WTC11 (cell line): Measurements from ENCODE around the gene NCAM2. TPM values are rescaled to one million over a fixed set of nuclear protein-coding genes. Genes with fewer than 3 reads are reported as not detected.

ENCODE experiments used
- ATAC-seq: fragments of 200-7000 bp; cut with Tn5 transposase; 2 replicates; pipeline ENCODE4 v1.10.0; 2021; ENCODE audit warnings: mild to moderate bottlenecking, moderate library complexity
- CTCF ChIA-PET: fragments of 300-600 bp; sonication (Branson Sonifier 250); formaldehyde crosslinking; loops from one replicate; lab custom pipeline; 2021; ENCODE audit warnings: antibody characterized with exemption; lab: Charles Lee
- POLR2A ChIA-PET: fragments of 350-600 bp; sonication (Branson Sonifier 250); formaldehyde crosslinking; loops from one replicate; lab custom pipeline; 2021; ENCODE audit warnings: antibody characterized with exemption; lab: Charles Lee
- DNase-seq: peaks from one replicate; pipeline ENCODE4 v3.0.0; 2021; ENCODE audit warnings: low spot score
- H3K27ac Mint-ChIP-seq: 2 replicates; pipeline ENCODE4 v1.8.0; 2021; ENCODE audit warnings: mixed read lengths
- H3K27me3 Mint-ChIP-seq: 2 replicates; pipeline ENCODE4 v1.8.0; 2021; ENCODE audit warnings: low read depth, mild to moderate bottlenecking, moderate library complexity, mixed read lengths
- H3K36me3 Mint-ChIP-seq: 2 replicates; pipeline ENCODE4 v1.8.0; 2021; ENCODE audit warnings: mixed read lengths
- H3K4me1 Mint-ChIP-seq: 2 replicates; pipeline ENCODE4 v1.8.0; 2022; ENCODE audit warnings: mixed read lengths
- H3K4me3 Mint-ChIP-seq: 2 replicates; pipeline ENCODE4 v1.8.0; 2021; ENCODE audit warnings: mild to moderate bottlenecking, moderate library complexity, mixed read lengths
- H3K9me3 Mint-ChIP-seq: 2 replicates; pipeline ENCODE4 v1.8.0; 2021; ENCODE audit warnings: mixed read lengths
- CBFB ChIP-seq: sonication (generic); formaldehyde crosslinking; IDR thresholded peaks from 2 replicates; pipeline ENCODE4 v1.8.1; 2022; ENCODE audit warnings: mild to moderate bottlenecking, low read depth, missing genetic modification reagents
- CREB1 ChIP-seq: sonication (generic); formaldehyde crosslinking; IDR thresholded peaks from 2 replicates; pipeline ENCODE4 v1.8.0; 2023; ENCODE audit warnings: mild to moderate bottlenecking, missing genetic modification reagents
- ESRRA ChIP-seq: sonication (generic); formaldehyde crosslinking; IDR thresholded peaks from 2 replicates; pipeline ENCODE4 v1.8.1; 2022; ENCODE audit warnings: mild to moderate bottlenecking, missing genetic modification reagents, borderline replicate concordance
- ETV6 ChIP-seq: sonication (generic); formaldehyde crosslinking; IDR thresholded peaks from 2 replicates; pipeline ENCODE4 v1.8.1; 2022; ENCODE audit warnings: mild to moderate bottlenecking, missing genetic modification reagents
- JAZF1 ChIP-seq: fragments of 250-450 bp; sonication (Bioruptor Pico); IDR thresholded peaks from 2 replicates; pipeline ENCODE4 v1.9.0; 2021; ENCODE audit warnings: moderate library complexity, mild to moderate bottlenecking, inconsistent platforms
- JUN ChIP-seq: sonication (generic); formaldehyde crosslinking; IDR thresholded peaks from 2 replicates; pipeline ENCODE4 v1.8.0; 2023; ENCODE audit warnings: mild to moderate bottlenecking, missing genetic modification reagents
- KAT7 ChIP-seq: sonication (generic); formaldehyde crosslinking; IDR thresholded peaks from 2 replicates; pipeline ENCODE4 v1.8.1; 2023; ENCODE audit warnings: missing genetic modification reagents, mild to moderate bottlenecking, borderline replicate concordance
- NFYB ChIP-seq: sonication (generic); formaldehyde crosslinking; conservative IDR thresholded peaks from 2 replicates; pipeline ENCODE4 v1.8.0; 2022; ENCODE audit warnings: low read depth, missing genetic modification reagents
- OVOL2 ChIP-seq: fragments of 250-450 bp; sonication (Bioruptor Pico); IDR thresholded peaks from 2 replicates; pipeline ENCODE4 v1.9.0; 2021; ENCODE audit warnings: mild to moderate bottlenecking, borderline replicate concordance
- TCF7 ChIP-seq: sonication (generic); formaldehyde crosslinking; IDR thresholded peaks from 2 replicates; pipeline ENCODE4 v1.8.0; 2022; ENCODE audit warnings: mild to moderate bottlenecking, low read depth, missing genetic modification reagents, moderate library complexity
- TP53 ChIP-seq: sonication (generic); formaldehyde crosslinking; IDR thresholded peaks from 2 replicates; pipeline ENCODE4 v1.8.1; 2023; ENCODE audit warnings: mild to moderate bottlenecking, missing genetic modification reagents
- USF2 ChIP-seq: sonication (generic); formaldehyde crosslinking; IDR thresholded peaks from 2 replicates; pipeline ENCODE4 v1.8.1; 2023; ENCODE audit warnings: mild to moderate bottlenecking, missing genetic modification reagents, moderate library complexity
- ZBTB21 ChIP-seq: sonication (generic); formaldehyde crosslinking; IDR thresholded peaks from 2 replicates; pipeline ENCODE4 v1.8.1; 2023; ENCODE audit warnings: mild to moderate bottlenecking, missing genetic modification reagents, borderline replicate concordance
- ZNF121 ChIP-seq: sonication (generic); formaldehyde crosslinking; IDR thresholded peaks from 2 replicates; pipeline ENCODE4 v1.8.0; 2023; ENCODE audit warnings: missing genetic modification reagents
- ZNF317 ChIP-seq: sonication (generic); formaldehyde crosslinking; IDR thresholded peaks from 2 replicates; pipeline ENCODE4 v1.8.1; 2023; ENCODE audit warnings: low read depth, mild to moderate bottlenecking, moderate library complexity, missing genetic modification reagents, borderline replicate concordance
- ZNF423 ChIP-seq: fragments of 250-450 bp; sonication (Bioruptor Pico); IDR thresholded peaks from 2 replicates; pipeline ENCODE4 v2.1.2; 2022; ENCODE audit warnings: mild to moderate bottlenecking, moderate library complexity
- total RNA-seq: library from RNA; stranded (reverse); gene quantifications from 3 replicates; pipeline ENCODE4 v1.2.3, GENCODE V29; 2021
- TF ChIP-seq, protein P1 (sequence below): sonication (generic); formaldehyde crosslinking; IDR thresholded peaks from 2 replicates; pipeline ENCODE4 v1.8.0; 2023; ENCODE audit warnings: mild to moderate bottlenecking, missing genetic modification reagents
- TF ChIP-seq, protein P2 (sequence below): fragments of 250-450 bp; sonication (Bioruptor Pico); IDR thresholded peaks from 2 replicates; pipeline ENCODE4 v2.1.2; 2022; ENCODE audit warnings: mild to moderate bottlenecking, moderate library complexity
- TF ChIP-seq, protein P3 (sequence below): fragments of 250-450 bp; sonication (Bioruptor Pico); IDR thresholded peaks from 2 replicates; pipeline ENCODE4 v1.9.0; 2021; ENCODE audit warnings: mild to moderate bottlenecking

NCAM2 gene
- total RNA-seq, 1 experiment from 2014 or later, result 1.6 TPM

DNA sequence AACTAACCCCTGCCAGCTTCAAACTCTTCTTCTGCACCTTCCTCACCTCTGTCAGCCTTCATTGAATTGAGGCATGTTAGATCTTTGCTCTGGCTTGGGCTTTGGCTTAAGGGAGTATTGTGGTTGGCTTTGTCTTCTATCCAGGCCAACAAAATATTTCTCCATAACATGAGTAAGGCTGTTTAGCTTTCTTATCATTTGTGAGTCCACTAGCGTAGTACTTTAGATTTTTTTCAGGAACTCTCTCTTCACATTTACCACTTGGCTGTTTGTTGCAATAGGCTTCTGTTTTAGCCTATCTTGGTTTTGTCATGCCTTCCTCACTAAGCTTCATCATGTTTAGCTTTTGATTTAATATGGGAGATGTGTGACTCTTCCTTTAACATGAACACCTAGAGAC is 417.5 kb downstream of the NCAM2 start:
- H3K4me3 Mint-ChIP-seq, result no peak overlapping the region
- no peaks in the 10 kb centered on the region for H3K27me3 Mint-ChIP-seq
- no peak overlapping the region for H3K27ac Mint-ChIP-seq
- CTCF ChIA-PET, result no interaction called here
- no peak for TF ChIP-seq OVOL2
- TF ChIP-seq, protein P1, sequence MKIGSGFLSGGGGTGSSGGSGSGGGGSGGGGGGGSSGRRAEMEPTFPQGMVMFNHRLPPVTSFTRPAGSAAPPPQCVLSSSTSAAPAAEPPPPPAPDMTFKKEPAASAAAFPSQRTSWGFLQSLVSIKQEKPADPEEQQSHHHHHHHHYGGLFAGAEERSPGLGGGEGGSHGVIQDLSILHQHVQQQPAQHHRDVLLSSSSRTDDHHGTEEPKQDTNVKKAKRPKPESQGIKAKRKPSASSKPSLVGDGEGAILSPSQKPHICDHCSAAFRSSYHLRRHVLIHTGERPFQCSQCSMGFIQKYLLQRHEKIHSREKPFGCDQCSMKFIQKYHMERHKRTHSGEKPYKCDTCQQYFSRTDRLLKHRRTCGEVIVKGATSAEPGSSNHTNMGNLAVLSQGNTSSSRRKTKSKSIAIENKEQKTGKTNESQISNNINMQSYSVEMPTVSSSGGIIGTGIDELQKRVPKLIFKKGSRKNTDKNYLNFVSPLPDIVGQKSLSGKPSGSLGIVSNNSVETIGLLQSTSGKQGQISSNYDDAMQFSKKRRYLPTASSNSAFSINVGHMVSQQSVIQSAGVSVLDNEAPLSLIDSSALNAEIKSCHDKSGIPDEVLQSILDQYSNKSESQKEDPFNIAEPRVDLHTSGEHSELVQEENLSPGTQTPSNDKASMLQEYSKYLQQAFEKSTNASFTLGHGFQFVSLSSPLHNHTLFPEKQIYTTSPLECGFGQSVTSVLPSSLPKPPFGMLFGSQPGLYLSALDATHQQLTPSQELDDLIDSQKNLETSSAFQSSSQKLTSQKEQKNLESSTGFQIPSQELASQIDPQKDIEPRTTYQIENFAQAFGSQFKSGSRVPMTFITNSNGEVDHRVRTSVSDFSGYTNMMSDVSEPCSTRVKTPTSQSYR (CRISPR knock-in tag), result no peak
- TF ChIP-seq ETV6 (CRISPR knock-in tag), result no peak
- TF ChIP-seq KAT7 (CRISPR knock-in tag), result no peak
- TF ChIP-seq USF2, result no peak
- no peak for TF ChIP-seq NFYB (CRISPR knock-in tag)
- TF ChIP-seq CREB1 (CRISPR knock-in tag), result no peak
- TF ChIP-seq TP53 (CRISPR knock-in tag), result no peak
- no peak for TF ChIP-seq JAZF1 (CRISPR knock-in tag)
- no peak for TF ChIP-seq ZNF317 (CRISPR knock-in tag)
- no peak for TF ChIP-seq JUN (CRISPR knock-in tag)
- ATAC-seq (no peak), DNase-seq (no peak)
- no peaks in the 10 kb centered on the region for H3K36me3 Mint-ChIP-seq
- no peaks in the 10 kb centered on the region for H3K9me3 Mint-ChIP-seq
- POLR2A ChIA-PET, result no interaction called here
- no peaks in the 10 kb centered on the region for H3K4me1 Mint-ChIP-seq

- CTCF ChIA-PET, result no interaction called here
- TF ChIP-seq ZNF423 (CRISPR knock-in tag), result no peak
- TF ChIP-seq ZBTB21, result no peak
- TF ChIP-seq, all 79 proteins: peak for 0
- Mint-ChIP-seq H3K36me3 (no peaks in the 10 kb centered on the region), H3K9me3 (no peaks in the 10 kb centered on the region), H3K27ac (no peak overlapping the region), H3K4me1 (no peaks in the 10 kb centered on the region), H3K4me3 (no peak overlapping the region), H3K27me3 (no peaks in the 10 kb centered on the region)
- POLR2A ChIA-PET, result no interaction called here
- DNase-seq, result no peak
- no peak for ATAC-seq
Observed at GRCh38 chr21:21434944-21435343, 436.7 kb downstream of the NCAM2 start.

DNA sequence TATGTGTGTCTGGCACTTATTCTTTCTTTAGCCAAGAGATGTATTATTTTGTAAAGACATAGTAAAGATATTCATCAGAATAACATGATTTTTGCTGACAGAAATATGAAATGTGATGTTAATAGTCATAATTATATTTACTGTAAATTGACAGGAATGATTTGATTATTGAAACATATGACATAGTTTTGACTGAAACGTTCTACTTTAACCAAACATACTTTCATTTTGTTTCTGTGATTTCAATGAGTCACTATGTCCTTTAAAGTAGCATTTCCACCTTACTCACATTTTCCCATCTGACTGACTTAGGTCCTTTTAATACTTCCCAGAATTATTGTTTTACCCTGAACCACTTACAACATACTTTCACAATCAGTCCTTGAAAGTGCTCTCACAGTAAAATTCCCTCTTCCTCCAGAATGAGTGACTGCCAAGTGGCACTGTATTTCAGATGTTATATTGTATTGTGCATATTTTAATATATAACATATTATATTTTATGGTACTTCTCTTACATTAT is 437.9 kb downstream of the NCAM2 start:
- ATAC-seq, result no peak
- H3K9me3 Mint-ChIP-seq, result no peaks in the 10 kb centered on the region
- H3K4me1 Mint-ChIP-seq, result no peaks in the 10 kb centered on the region
- TF ChIP-seq ZNF121 (CRISPR knock-in tag) (no peak), CBFB (CRISPR knock-in tag) (no peak), ZBTB21 (no peak), TCF7 (CRISPR knock-in tag) (no peak), ESRRA (CRISPR knock-in tag) (no peak), NFYB (CRISPR knock-in tag) (no peak)
- TF ChIP-seq, protein P2, sequence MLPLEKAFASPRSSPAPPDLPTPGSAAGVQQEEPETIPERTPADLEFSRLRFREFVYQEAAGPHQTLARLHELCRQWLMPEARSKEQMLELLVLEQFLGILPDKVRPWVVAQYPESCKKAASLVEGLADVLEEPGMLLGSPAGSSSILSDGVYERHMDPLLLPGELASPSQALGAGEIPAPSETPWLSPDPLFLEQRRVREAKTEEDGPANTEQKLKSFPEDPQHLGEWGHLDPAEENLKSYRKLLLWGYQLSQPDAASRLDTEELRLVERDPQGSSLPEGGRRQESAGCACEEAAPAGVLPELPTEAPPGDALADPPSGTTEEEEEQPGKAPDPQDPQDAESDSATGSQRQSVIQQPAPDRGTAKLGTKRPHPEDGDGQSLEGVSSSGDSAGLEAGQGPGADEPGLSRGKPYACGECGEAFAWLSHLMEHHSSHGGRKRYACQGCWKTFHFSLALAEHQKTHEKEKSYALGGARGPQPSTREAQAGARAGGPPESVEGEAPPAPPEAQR, result no peak
- TF ChIP-seq, protein P3, sequence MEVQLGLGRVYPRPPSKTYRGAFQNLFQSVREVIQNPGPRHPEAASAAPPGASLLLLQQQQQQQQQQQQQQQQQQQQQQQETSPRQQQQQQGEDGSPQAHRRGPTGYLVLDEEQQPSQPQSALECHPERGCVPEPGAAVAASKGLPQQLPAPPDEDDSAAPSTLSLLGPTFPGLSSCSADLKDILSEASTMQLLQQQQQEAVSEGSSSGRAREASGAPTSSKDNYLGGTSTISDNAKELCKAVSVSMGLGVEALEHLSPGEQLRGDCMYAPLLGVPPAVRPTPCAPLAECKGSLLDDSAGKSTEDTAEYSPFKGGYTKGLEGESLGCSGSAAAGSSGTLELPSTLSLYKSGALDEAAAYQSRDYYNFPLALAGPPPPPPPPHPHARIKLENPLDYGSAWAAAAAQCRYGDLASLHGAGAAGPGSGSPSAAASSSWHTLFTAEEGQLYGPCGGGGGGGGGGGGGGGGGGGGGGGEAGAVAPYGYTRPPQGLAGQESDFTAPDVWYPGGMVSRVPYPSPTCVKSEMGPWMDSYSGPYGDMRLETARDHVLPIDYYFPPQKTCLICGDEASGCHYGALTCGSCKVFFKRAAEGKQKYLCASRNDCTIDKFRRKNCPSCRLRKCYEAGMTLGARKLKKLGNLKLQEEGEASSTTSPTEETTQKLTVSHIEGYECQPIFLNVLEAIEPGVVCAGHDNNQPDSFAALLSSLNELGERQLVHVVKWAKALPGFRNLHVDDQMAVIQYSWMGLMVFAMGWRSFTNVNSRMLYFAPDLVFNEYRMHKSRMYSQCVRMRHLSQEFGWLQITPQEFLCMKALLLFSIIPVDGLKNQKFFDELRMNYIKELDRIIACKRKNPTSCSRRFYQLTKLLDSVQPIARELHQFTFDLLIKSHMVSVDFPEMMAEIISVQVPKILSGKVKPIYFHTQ, result no peak
- TF ChIP-seq, all 79 proteins: peak for 0
- Mint-ChIP-seq H3K27ac (no peak overlapping the region), H3K4me3 (no peak overlapping the region), H3K36me3 (no peaks in the 10 kb centered on the region), H3K27me3 (no peaks in the 10 kb centered on the region)
- DNase-seq, result no peak
- ChIA-PET CTCF (no interaction called here), POLR2A (no interaction called here)
